Nasal cavity respiratory epithelium epithelial cell of viscerocranial mucosa (primary cell): ENCODE results near the gene ZBTB42. TPM values are rescaled to one million over a fixed set of nuclear protein-coding genes. Genes with fewer than 3 reads are reported as not detected.

ENCODE experiments used
- total RNA-seq: library from RNA; depleted of rRNA; stranded (reverse); fragments of >200 nt; gene quantifications from 2 replicates; pipeline ENCODE4 v1.2.3, GENCODE V29; 2014

The ZBTB42 gene
- total RNA-seq, result 3.8 and 5.1 TPM in 2 replicates

GRCh38 chr14:104800771-104801519 is at the start of gene ZBTB42:
ZBTB42 (plus strand) TSS chr14:104801101; CDS start chr14:104801198, 97 bp downstream.

DNA sequence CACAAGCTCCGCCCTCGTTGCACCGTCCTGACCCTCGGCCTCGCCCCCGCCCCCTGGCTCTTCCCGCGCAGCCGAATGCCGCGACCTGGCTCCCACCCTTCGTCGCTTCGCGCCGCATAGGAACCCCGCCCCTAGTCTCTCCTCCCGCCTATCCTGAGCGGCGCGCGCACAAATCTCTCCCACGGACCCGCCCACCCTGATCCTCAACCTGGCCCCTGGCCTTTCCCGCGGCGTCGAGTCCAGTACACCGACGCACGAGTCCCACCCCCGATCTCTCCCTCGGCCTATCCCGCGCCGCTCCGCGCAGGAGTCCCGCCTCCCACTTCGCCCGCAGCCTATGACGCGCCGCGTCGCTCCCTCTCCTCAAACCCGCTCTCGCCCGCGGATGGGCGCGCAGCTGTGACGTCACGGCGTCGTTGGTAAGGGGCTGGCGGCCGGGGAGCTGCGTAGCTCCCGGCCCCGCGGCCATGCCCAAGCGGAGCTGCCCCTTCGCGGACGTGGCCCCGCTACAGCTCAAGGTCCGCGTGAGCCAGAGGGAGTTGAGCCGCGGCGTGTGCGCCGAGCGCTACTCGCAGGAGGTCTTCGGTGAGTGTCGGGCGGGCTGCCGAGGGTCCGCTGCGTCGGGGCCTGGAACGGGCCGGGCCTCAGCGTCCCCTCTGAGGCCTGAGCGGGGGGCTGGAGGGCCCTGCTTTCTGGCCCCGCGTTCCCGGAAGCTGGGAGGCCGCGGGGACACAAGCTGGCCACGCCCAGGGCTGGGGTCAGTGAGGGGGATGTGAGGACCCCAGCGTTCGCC is 48.0 kb upstream of the ZBTB42 start, which contains the start of gene SIVA1:
Gene SIVA1, plus strand, starts transcription at position 413 of the 793 bp plus-strand sequence. Its CDS starts 55 bp downstream, at position 468.

GRCh38 chr14:104794993-104795780 is 5.7 kb upstream of the ZBTB42 start, which contains the start of gene AKT1:
AKT1 (minus strand) TSS chr14:104795748; CDS start chr14:104792643, 3,105 bp downstream.

Other genes with a start within 250 kb of the ZBTB42 start
- not detected in 2 replicates for gene C14orf180, start 221.3 kb upstream of the ZBTB42 start, total RNA-seq
- not detected in 2 replicates for gene TMEM179, start 196.3 kb upstream of the ZBTB42 start, total RNA-seq
- gene INF2, start 111.5 kb upstream of the ZBTB42 start, total RNA-seq, result 24.3 and 84.5 TPM in 2 replicates
- gene ADSS1, start 76.9 kb upstream of the ZBTB42 start, total RNA-seq, result 3.8 and 11.5 TPM in 2 replicates
- 31.0 and 56.4 TPM in 2 replicates for gene SIVA1, start 48.0 kb upstream of the ZBTB42 start, total RNA-seq
- gene AKT1, start 5.4 kb upstream of the ZBTB42 start, total RNA-seq, result 88.9 and 171 TPM in 2 replicates
- 37.6 and 72.1 TPM in 2 replicates for gene CEP170B, start 64.2 kb downstream of the ZBTB42 start, total RNA-seq
- not detected in 2 replicates for gene PLD4, start 123.8 kb downstream of the ZBTB42 start, total RNA-seq
- 283 and 1,136 TPM in 2 replicates for gene AHNAK2, start 177.3 kb downstream of the ZBTB42 start, total RNA-seq
- gene CLBA1, start 184.7 kb downstream of the ZBTB42 start, total RNA-seq, result 11.8 and 13.0 TPM in 2 replicates
- gene CDCA4, start 220.0 kb downstream of the ZBTB42 start, total RNA-seq, result 34.6 and 44.4 TPM in 2 replicates